Activated CD4-positive, alpha-beta T cell treated with anti-CD3 and anti-CD28 coated beads, Interleukin-2, amount 10 ng/mL, durations not matched to agents 24 days and 14 days (primary cell): ENCODE data around the gene KAT7. TPM values are rescaled to one million over a fixed set of nuclear protein-coding genes. Genes with fewer than 3 reads are reported as not detected.
A peak's percentile ranks its signal among the peaks of the same experiment; 100 is the strongest.

Experiments used
- DNase-seq: peaks from one replicate; pipeline ENCODE4 v3.0.0; 2022
- H3K27ac Mint-ChIP-seq: one replicate; pipeline ENCODE4 v1.8.0; 2022; ENCODE audit warnings: mild to moderate bottlenecking, mixed read lengths
- H3K27me3 Mint-ChIP-seq: one replicate; pipeline ENCODE4 v1.8.0; 2022; ENCODE audit warnings: mixed read lengths
- H3K36me3 Mint-ChIP-seq: one replicate; pipeline ENCODE4 v1.8.0; 2022; ENCODE audit warnings: low read depth, mild to moderate bottlenecking, mixed read lengths
- H3K4me1 Mint-ChIP-seq: one replicate; pipeline ENCODE4 v1.8.0; 2021; ENCODE audit warnings: mixed read lengths
- H3K4me3 Mint-ChIP-seq: one replicate; pipeline ENCODE4 v1.8.0; 2022; ENCODE audit warnings: mild to moderate bottlenecking, moderate library complexity, mixed read lengths
- H3K9me3 Mint-ChIP-seq: one replicate; pipeline ENCODE4 v1.8.0; 2021; ENCODE audit warnings: mixed read lengths
- intact Hi-C: fragments of 100-400 bp; cut with micrococcal nuclease; formaldehyde crosslinking; loops from one replicate; pipeline ENCODE4 v1.15.1; 2023
- total RNA-seq: library from RNA; stranded (reverse); gene quantifications from 2 replicates; pipeline ENCODE4 v1.2.3, GENCODE V29; 2022

KAT7 gene
- total RNA-seq, 1 donor from 2014 or later: 75.2 TPM

DNA sequence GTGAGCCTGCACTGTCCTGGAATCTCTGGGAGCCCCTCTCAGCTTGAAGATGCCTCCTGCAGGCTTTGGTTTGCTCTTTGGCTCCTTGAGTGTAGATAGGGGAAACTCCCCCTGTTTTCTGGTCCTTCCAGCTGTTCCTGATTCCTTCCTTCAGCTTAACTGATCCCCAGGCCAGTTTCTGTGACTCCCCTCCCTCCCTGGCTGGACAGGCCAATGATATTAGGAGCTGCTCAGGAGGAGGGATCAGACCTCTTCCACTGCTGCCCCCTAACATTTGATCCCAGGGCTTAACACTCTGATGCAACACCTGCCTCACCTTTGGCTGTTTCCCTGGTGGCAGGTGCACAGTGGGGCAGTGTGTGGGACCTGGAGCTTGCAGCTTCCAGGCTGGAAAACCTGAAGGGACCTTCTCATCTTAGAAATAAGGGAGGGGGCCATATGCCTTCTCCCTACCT is 59.6 kb downstream of the KAT7 start, which contains the start of gene TAC4:
Gene TAC4 (minus strand): TSS at position 51 of the 455 bp plus-strand sequence. CDS start 52 bp downstream, outside the sequence.
- Mint-ChIP-seq H3K27ac (no peak within 1 kb of the TSS), H3K4me3 (no peak within 1 kb of the TSS), H3K4me1 (peaks cover 25% of the 10 kb centered on the region), H3K36me3 (peaks cover 2% of the 10 kb centered on the region), H3K9me3 (no peaks in the 10 kb centered on the region), H3K27me3 (peaks cover 5% of the 10 kb centered on the region)
- intact Hi-C loops: no loop called here
- no peak for DNase-seq

DNA sequence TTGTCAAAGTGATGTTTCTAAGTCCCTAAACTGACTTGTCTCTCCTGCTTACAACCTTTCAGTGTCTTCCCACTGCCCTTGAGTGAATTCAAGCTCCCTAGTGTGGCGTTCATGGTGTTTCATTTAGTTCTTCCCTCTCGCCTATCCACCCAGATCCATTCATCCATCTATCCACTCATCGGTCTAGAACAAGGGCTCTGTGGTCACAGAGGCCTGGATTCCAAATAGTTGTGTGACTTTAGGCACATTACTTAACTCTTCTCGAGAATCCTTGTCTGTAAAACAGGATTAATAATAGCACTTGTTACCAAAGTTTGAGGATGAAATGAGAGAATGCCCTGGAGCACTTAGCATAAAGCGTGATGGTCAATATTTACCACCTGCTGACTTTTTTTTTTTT is 60.3 kb downstream of the KAT7 start:
- peaks cover 2% of the 10 kb centered on the region for H3K36me3 Mint-ChIP-seq
- no peak for DNase-seq
- no peak overlapping the region for H3K27ac Mint-ChIP-seq
- H3K4me1 Mint-ChIP-seq: peaks cover 25% of the 10 kb centered on the region
- no peaks in the 10 kb centered on the region for H3K9me3 Mint-ChIP-seq
- intact Hi-C loops: no loop called here
- no peak overlapping the region for H3K4me3 Mint-ChIP-seq
- peaks cover 12% of the 10 kb centered on the region for H3K27me3 Mint-ChIP-seq

DNA sequence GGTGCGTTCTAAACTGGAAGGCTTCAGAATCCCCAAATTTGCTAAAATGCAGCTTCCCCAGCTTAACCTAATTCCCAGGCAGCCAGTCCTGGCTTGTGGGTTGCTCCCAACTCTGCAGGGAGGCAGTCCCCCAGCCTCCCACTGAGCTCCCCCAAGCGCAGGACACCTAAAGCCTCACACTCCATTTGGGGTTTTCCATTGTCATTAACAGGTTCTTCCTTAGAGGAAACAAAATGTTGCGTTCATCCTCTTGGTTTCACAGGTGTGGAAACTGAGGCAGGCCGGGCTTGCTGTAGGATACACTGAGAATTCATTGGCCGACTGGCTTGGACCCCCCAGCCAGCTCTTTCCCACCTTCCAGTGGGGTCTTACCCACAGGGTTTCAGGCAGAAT is 61.7 kb downstream of the KAT7 start:
- H3K27me3 Mint-ChIP-seq: peaks cover 17% of the 10 kb centered on the region
- H3K4me1 Mint-ChIP-seq: peaks cover 17% of the 10 kb centered on the region
- intact Hi-C loops: loop anchor here (2.0 to 10.0 kb wide), 4 partner anchors 141 to 281 kb away; no protein-coding TSS in a partner anchor

DNA sequence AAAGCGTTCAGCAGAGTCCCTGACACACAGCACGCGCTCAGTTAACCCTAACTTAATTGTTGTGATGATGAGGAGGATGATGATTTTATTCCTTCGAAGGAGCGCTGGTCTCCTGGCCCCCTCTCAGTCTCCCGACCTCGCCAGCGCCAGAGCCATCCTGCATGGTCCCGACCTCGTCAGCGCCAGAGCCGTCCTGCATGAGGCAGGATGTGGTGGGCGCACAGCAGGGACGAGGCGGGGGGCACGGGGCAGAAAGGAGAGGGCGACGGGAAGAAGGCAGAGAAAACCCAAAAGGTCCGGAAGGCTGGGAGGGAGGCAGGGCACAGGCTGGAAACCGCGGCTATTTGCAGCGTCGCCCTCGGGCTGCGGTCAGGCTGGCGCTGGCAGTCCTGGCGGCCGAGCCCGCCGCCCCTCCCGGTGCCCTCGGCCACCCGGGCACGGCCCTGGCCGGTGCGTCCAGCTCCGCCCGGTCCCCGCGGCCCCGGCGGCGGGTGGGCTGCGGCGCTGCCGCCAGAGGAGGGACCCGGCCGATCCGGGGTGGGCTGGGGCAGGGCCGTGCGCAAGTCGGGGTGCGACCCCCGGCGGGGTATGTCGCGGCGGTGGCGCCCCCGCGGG is 62.4 kb downstream of the KAT7 start:
- Mint-ChIP-seq H3K4me1 (peaks cover 15% of the 10 kb centered on the region), H3K4me3 (peak overlapping the region; percentile 91), H3K9me3 (no peaks in the 10 kb centered on the region), H3K36me3 (peaks cover 2% of the 10 kb centered on the region), H3K27me3 (peaks cover 17% of the 10 kb centered on the region), H3K27ac (peak overlapping the region; percentile 88)
- intact Hi-C loops: loop anchor here (2.0 to 10.0 kb wide), 4 partner anchors 142 to 282 kb away; no protein-coding TSS in a partner anchor
- DNase-seq: peak; percentile 63

More for the DNA sequence above, 61.7 kb downstream of the KAT7 start:
- no peak overlapping the region for H3K27ac Mint-ChIP-seq
- no peaks in the 10 kb centered on the region for H3K9me3 Mint-ChIP-seq
- DNase-seq: no peak
- peaks cover 2% of the 10 kb centered on the region for H3K36me3 Mint-ChIP-seq
- H3K4me3 Mint-ChIP-seq: peak overlapping the region; percentile 91

DNA sequence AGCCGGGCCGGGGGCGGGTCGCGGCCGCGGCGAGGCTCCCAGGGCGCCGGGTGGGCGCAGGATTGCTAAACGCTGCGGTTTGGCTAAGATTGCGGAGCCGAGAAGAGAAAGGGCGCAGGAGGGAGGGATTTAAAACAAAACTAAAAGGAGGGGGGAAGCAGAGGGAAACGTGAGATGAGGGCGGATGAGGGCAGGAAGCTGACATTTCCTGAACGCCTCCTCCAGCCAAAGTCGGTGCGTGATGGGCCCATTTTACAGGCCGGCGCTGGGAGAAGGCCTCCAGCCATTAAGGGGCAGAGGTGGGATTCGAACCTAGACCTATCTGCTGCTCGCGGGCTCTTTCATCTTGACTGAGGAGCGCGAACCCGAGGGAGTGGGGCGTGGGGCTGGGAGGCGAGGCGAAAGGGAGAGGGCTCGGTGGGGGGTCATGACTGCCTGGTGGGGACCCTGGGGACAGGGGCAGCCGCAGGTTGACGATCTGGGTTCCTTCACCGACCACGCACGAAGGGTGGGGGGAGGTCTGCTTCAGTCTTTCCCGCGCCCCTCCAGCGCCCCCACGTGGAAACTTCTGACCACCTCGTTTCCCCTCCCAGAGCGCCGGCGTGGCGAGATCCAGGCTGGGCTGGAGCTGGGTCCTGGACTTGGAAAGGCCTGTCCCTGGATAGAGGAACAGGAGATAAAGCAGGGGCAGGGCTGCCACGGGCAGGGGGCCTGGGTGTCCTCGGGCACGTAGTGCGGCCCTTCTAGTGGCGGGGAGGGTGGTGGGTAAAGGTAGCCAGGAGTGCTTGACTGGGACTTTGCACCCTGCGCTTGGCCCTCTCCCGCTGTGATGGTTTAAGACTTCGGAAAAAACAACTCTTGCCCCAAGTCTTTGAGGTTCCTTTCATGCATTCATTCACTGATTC is 63.2 kb downstream of the KAT7 start:
- H3K36me3 Mint-ChIP-seq: peaks cover 2% of the 10 kb centered on the region
- peaks cover 15% of the 10 kb centered on the region for H3K4me1 Mint-ChIP-seq
- intact Hi-C loops: loop anchor here (2.0 to 10.0 kb wide), 4 partner anchors 143 to 283 kb away; no protein-coding TSS in a partner anchor
- no peaks in the 10 kb centered on the region for H3K9me3 Mint-ChIP-seq
- peak overlapping the region; percentile 87 for H3K4me3 Mint-ChIP-seq
- H3K27me3 Mint-ChIP-seq: peaks cover 17% of the 10 kb centered on the region
- DNase-seq: peak; percentile 88
- peak overlapping the region; percentile 81 for H3K27ac Mint-ChIP-seq

DNA sequence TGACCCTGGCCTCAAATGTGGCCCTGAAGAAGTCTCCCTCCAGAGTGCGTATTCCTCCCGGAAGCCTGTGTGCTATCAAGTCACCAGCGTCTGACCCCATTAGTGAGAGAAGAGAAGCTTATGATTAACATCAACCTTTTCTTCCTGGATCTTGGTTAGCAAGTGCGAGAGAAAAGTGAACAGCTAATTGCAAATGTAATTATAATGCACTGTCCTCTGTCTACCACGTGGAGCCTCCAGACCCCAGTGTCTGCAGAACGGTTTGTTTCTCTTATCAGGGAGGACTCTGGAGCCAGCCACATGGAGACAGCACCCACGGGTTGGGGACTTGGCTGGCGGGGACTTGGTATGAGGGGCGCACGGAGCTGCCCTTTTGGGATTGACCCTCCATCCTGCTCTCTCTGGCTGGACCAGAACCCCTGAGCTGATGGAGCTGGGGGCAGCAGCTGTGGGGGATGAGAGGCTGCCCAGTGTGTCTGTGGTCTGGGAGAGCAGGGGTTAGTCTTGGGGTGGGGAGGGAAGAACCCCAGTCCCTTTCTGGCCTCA is 65.1 kb downstream of the KAT7 start:
- no peak for DNase-seq
- peaks cover 19% of the 10 kb centered on the region for H3K27me3 Mint-ChIP-seq
- peaks cover 15% of the 10 kb centered on the region for H3K4me1 Mint-ChIP-seq
- no peak overlapping the region for H3K27ac Mint-ChIP-seq
- no peaks in the 10 kb centered on the region for H3K9me3 Mint-ChIP-seq
- intact Hi-C loops: loop anchor here (10.0 kb wide), 1 partner anchor 231 kb away; no protein-coding TSS in a partner anchor
- no peak overlapping the region for H3K4me3 Mint-ChIP-seq
- no peaks in the 10 kb centered on the region for H3K36me3 Mint-ChIP-seq

DNA sequence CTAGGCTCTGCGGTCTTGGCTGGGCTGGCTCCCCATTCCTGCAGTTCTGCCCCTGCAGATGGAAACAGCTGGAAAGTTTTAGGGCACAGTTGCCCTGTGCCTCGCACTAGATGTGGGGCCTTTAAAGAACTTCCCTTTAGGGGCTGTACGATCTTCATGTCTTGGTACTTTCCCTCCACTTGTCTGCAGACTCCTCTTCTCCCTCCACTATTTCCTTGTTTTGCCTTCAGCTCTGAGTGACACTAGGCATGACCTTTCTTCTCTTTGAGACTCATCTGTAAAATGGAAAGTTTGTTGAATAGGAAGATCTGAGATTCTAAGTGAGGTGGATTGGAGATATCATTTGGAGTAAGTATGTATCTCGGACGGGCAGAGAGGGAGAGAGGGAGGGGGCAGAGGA is 65.6 kb downstream of the KAT7 start:
- no peaks in the 10 kb centered on the region for H3K9me3 Mint-ChIP-seq
- no peak for DNase-seq
- no peak overlapping the region for H3K4me3 Mint-ChIP-seq
- H3K4me1 Mint-ChIP-seq: peaks cover 15% of the 10 kb centered on the region
- H3K27ac Mint-ChIP-seq: no peak overlapping the region
- peaks cover 20% of the 10 kb centered on the region for H3K27me3 Mint-ChIP-seq
- intact Hi-C loops: loop anchor here (10.0 kb wide), 1 partner anchor 231 kb away; no protein-coding TSS in a partner anchor
- H3K36me3 Mint-ChIP-seq: no peaks in the 10 kb centered on the region

DNA sequence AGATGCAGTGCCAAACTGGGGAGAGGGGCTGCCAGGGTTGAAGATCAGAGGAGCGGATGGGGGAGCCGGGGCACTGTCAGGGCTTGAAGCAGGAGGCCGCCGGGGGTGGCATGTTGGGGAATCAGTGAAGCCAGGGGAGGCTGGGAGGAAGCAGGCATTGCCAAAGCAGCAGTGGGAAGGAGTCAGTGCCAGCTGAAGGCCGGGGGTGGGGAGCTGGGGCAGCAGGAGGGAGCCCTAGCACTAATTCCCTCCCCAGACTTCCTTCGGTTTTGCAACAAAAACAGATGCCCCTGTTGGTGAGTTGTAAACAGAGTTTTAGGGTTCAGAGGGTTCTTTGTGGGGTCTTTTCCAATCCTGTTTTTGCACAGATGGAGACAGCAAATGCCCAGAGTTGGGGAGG is 70.3 kb downstream of the KAT7 start:
- intact Hi-C loops: loop anchor here (10.0 kb wide), 1 partner anchor 226 kb away; no protein-coding TSS in a partner anchor
- DNase-seq: no peak

DNA sequence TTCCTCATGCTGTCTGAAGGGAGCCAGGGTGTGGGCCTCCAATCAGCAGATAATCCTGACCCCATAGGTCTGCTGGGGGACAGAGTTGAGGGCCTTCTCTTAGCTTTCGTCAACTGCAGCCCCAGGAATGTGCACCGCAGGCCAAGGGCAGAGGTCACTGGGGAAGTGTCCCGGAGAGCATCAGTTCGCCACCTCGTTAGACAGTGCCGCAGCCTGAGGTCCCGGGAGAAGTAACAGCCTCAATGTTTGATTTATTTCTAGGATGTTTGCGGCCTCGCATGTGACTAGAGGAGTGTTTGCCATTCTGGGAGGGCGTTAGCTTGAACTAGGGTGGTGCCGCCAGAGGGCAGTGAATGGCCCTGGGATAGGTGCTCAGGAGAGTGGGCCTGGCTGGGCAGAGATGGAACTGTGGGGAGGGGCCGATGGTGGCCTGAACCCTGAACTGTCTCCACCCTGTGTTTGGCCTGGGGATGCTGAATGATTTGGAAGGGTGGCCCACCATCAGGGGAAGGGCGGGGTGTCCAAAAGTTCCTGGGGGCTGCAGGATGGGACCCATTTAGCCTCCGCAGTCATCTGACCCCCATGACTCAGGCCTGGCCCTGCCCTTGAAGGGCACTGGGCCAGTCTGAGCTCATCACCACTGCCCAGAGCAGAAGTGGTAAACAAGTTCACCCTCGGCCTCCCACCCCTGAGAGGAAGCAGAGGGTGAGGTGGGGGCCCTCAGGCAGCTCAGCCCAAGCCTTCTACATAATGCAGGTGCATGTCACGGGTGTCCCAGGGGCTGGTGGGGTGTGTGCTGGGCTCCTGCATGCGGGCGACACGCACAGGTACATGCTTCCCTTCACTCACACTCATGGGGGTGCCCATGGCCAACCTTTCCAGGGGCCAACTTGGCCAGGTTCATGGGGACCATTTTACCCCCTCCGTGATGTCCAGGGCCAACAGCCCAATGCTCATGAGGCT is 71.8 kb downstream of the KAT7 start:
- Mint-ChIP-seq H3K36me3 (no peaks in the 10 kb centered on the region), H3K27me3 (peaks cover 10% of the 10 kb centered on the region), H3K27ac (no peak overlapping the region), H3K4me3 (no peak overlapping the region), H3K9me3 (no peaks in the 10 kb centered on the region), H3K4me1 (peaks cover 3% of the 10 kb centered on the region)
- DNase-seq: no peak
- intact Hi-C loops: loop anchor here (10.0 kb wide), 1 partner anchor 225 kb away; no protein-coding TSS in a partner anchor

More for the DNA sequence above, 70.3 kb downstream of the KAT7 start:
- H3K27ac Mint-ChIP-seq: no peak overlapping the region
- H3K4me3 Mint-ChIP-seq: no peak overlapping the region
- peaks cover 3% of the 10 kb centered on the region for H3K4me1 Mint-ChIP-seq
- no peaks in the 10 kb centered on the region for H3K9me3 Mint-ChIP-seq
- H3K36me3 Mint-ChIP-seq: no peaks in the 10 kb centered on the region
- peaks cover 15% of the 10 kb centered on the region for H3K27me3 Mint-ChIP-seq

DNA sequence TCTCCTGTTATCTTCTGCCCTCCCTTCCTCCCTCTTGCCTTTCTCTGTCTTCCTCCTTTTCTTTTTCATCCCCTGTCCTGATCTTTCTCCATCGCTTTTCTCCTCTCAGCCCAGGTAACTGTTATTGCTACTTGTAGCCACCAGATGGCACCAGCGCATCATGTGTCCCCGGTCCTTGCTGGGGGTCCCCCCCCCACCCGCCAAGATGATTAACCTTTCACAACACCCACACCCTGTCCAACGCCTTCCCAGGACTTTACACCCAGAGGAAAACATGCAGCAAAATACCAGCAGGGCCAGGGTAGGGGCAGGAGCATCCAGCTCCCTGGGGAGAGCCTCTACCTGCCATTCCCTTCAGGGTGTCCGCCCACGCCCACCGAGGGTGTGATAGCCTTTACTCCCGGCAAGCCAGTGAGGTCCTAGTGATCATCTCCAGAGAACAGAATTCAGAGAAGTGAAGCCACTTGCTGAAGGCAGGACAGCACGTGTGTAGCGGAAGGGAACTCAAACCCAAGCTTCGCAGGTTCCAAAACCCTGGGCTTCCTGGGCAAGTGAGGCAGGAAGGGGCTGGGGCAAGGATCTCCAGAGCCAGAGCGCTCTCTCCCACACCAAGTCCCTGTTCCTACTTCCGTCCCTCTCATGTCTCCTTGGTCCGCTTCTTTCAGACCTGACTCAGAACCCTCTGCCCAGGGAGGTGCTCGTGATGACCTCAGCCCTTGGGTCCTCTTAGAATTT is 72.8 kb downstream of the KAT7 start:
- peaks cover 3% of the 10 kb centered on the region for H3K4me1 Mint-ChIP-seq
- no peak overlapping the region for H3K27ac Mint-ChIP-seq
- no peaks in the 10 kb centered on the region for H3K36me3 Mint-ChIP-seq
- intact Hi-C loops: loop anchor here (1.0 kb wide), 1 partner anchor 137 kb away; no protein-coding TSS in a partner anchor
- no peaks in the 10 kb centered on the region for H3K9me3 Mint-ChIP-seq
- peak; percentile 81 for DNase-seq
- peaks cover 10% of the 10 kb centered on the region for H3K27me3 Mint-ChIP-seq
- no peak overlapping the region for H3K4me3 Mint-ChIP-seq

DNA sequence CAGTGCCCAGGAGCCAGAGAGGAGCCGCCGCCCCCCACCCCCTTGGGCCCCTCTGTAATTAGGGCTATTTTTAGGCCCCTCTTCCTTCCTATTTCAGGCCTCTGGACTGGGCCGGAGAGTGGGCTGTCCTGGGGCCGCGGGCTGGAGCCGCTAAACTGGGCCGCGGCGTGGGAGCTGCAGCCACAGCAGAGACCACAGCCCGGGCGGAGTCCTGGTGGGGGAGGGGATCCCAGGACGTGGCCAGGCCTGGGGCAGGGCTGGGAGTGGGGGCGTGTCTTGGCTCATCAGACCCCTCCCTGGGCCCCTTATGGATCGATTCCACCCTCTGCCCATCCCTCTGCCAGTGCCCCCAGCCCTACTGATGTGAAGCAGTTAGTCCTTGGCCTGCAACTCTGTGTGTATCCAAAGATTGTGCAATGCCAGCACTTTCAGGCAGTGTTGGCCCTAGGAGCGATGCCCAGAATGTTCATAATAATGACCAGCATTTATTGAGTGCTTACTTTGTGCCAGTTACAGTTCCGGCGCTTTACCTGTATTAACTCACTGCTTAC is 74.4 kb downstream of the KAT7 start:
- H3K4me3 Mint-ChIP-seq: no peak overlapping the region
- peaks cover 3% of the 10 kb centered on the region for H3K4me1 Mint-ChIP-seq
- H3K36me3 Mint-ChIP-seq: no peaks in the 10 kb centered on the region
- intact Hi-C loops: no loop called here
- H3K27me3 Mint-ChIP-seq: peaks cover 10% of the 10 kb centered on the region
- DNase-seq: no peak
- H3K9me3 Mint-ChIP-seq: no peaks in the 10 kb centered on the region
- H3K27ac Mint-ChIP-seq: no peak overlapping the region

DNA sequence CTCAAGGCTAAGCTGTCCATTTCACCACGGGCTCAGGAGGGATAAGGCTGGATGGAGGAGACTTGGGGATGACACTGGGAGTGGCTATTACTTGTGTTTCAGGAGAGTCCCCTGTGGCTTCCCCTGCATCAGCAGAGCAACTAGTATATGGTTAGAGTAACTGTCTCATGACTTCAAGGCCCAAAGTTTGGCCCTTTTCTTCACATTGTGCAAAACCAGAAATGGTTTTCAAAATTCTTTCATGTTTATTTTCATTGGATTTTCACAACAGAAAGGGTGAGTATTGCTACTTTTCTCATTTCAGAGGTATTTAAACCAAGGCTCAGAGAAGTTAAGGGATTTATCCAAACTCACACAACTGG is 77.5 kb downstream of the KAT7 start:
- no peak overlapping the region for H3K27ac Mint-ChIP-seq
- H3K27me3 Mint-ChIP-seq: peaks cover 3% of the 10 kb centered on the region
- no peaks in the 10 kb centered on the region for H3K9me3 Mint-ChIP-seq

More for the DNA sequence above, 77.5 kb downstream of the KAT7 start:
- Mint-ChIP-seq H3K4me3 (no peak overlapping the region), H3K4me1 (peaks cover 3% of the 10 kb centered on the region), H3K36me3 (no peaks in the 10 kb centered on the region)
- no peak for DNase-seq
- intact Hi-C loops: no loop called here
